Activated T-cell treated with anti-CD3 and anti-CD28 coated beads for 24 hours (primary cell): ENCODE results near the gene GALNT18.

ENCODE experiments used
- DNase-seq: peaks from one replicate; pipeline ENCODE4 v3.0.0-alpha.2; 2020; ENCODE audit warnings: low read depth

Gene GALNT18

GRCh38 chr11:11621573-11622339 is at the start of gene GALNT18:
GALNT18 (minus strand) TSS chr11:11622005.
- peak; percentile 62 for DNase-seq

- DNase-seq, result no peak
These were observed 48.8 kb upstream of the GALNT18 start for GRCh38 chr11:11670574-11670973.

GRCh38 chr11:11669233-11669846 is 47.5 kb upstream of the GALNT18 start:
- no peak for DNase-seq

- no peak for DNase-seq
These were observed 47.0 kb upstream of the GALNT18 start for GRCh38 chr11:11668781-11669180.

- no peak for DNase-seq
These were observed 46.5 kb upstream of the GALNT18 start for GRCh38 chr11:11668274-11668673.

GRCh38 chr11:11667056-11667455 is 45.3 kb upstream of the GALNT18 start:
- DNase-seq, result no peak

- DNase-seq, result no peak
These were observed 43.6 kb upstream of the GALNT18 start for GRCh38 chr11:11665407-11665806.

GRCh38 chr11:11663907-11664306 is 42.1 kb upstream of the GALNT18 start:
- DNase-seq, result no peak

- no peak for DNase-seq
These were observed 40.8 kb upstream of the GALNT18 start for GRCh38 chr11:11662578-11662977.

GRCh38 chr11:11661326-11662040 is 39.7 kb upstream of the GALNT18 start:
- no peak for DNase-seq

- DNase-seq, result no peak
These were observed 38.5 kb upstream of the GALNT18 start for GRCh38 chr11:11660363-11660740.

GRCh38 chr11:11659567-11660362 is 38.0 kb upstream of the GALNT18 start:
- DNase-seq, result no peak

GRCh38 chr11:11657218-11657955 is 35.6 kb upstream of the GALNT18 start:
- no peak for DNase-seq

GRCh38 chr11:11641581-11641980 is 19.8 kb upstream of the GALNT18 start:
- no peak for DNase-seq

- no peak for DNase-seq
These were observed 19.2 kb upstream of the GALNT18 start for GRCh38 chr11:11640996-11641395.

GRCh38 chr11:11640152-11640551 is 18.3 kb upstream of the GALNT18 start:
- no peak for DNase-seq

- no peak for DNase-seq
These were observed 14.9 kb upstream of the GALNT18 start for GRCh38 chr11:11636671-11637070.

GRCh38 chr11:11635443-11635842 is 13.6 kb upstream of the GALNT18 start:
- DNase-seq, result no peak

- DNase-seq, result no peak
These were observed 7.6 kb upstream of the GALNT18 start for GRCh38 chr11:11629368-11629767.

- no peak for DNase-seq
These were observed 6.8 kb upstream of the GALNT18 start for GRCh38 chr11:11628651-11629050.

- no peak for DNase-seq
These were observed 4.3 kb upstream of the GALNT18 start for GRCh38 chr11:11626128-11626527.

- DNase-seq, result no peak
These were observed 3.1 kb upstream of the GALNT18 start for GRCh38 chr11:11624926-11625325.
